Esophagus squamous epithelium (tissue), 4 donors: Measurements from ENCODE around the gene JPH3.

ENCODE experiments used
- CTCF ChIP-seq, 6 experiments: fragments of 450-650 bp in 4 of 6; fragments of 200-600 bp in 2 of 6; sonication (generic) in 2 of 6; IDR thresholded peaks; one replicate each; pipeline ENCODE4 v1.5.1; 2016 to 2019; ENCODE audit warnings: antibody characterized with exemption in 6 of 6, mild to moderate bottlenecking in 4 of 6, moderate library complexity in 4 of 6
- POLR2A ChIP-seq, 4 donors: fragments of 450-650 bp; IDR thresholded peaks; one replicate each; pipeline ENCODE4 v1.6.1; 2017; ENCODE audit warnings: antibody characterized with exemption in 4 of 4, mild to moderate bottlenecking in 4 of 4, moderate library complexity in 3 of 4

- TF ChIP-seq CTCF (IDR thresholded peaks at IDR 0.05) (no peak), POLR2A (IDR thresholded peaks at IDR 0.05) (no peak)
Measured at GRCh38 chr16:87691686-87692079, 89.4 kb downstream of the JPH3 start.
